ENCODE results near the gene C16orf96. TPM values are rescaled to one million over a fixed set of nuclear protein-coding genes. Genes with fewer than 3 reads are reported as not detected.
A peak's percentile ranks its signal among the peaks of the same experiment; 100 is the strongest.

Gene C16orf96
- total RNA-seq, 3 donors from 2014 or later = not detected

GRCh38 chr16:4625560-4626159, 69.5 kb downstream of the C16orf96 start:
- no peak for TF ChIP-seq CTCF (IDR thresholded peaks at IDR 0.05)
- intact Hi-C loops (cut with DNase I, micrococcal nuclease) = no loop called here
- no peaks in the 10 kb centered on the region for H3K36me3 ChIP-seq (ENCODE audit: low read depth)
- peak; percentile 22 for ATAC-seq
- DNase-seq = no peak
- H3K4me3 ChIP-seq = peak overlapping the region; percentile 87
- H3K4me1 ChIP-seq (ENCODE audit: low read depth) = peaks cover 13% of the 10 kb centered on the region
- H3K9me3 ChIP-seq = no peaks in the 10 kb centered on the region

- Histone ChIP-seq H3K4me1 (ENCODE audit: low read depth) (peaks cover 13% of the 10 kb centered on the region), H3K9me3 (peaks cover 4% of the 10 kb centered on the region), H3K36me3 (ENCODE audit: low read depth) (no peaks in the 10 kb centered on the region), H3K4me3 (no peak overlapping the region)
- DNase-seq (no peak), ATAC-seq (no peak)
- no peak for TF ChIP-seq CTCF (IDR thresholded peaks at IDR 0.05)
- intact Hi-C loops (cut with DNase I, micrococcal nuclease) = no loop called here
Observed at GRCh38 chr16:4626396-4626795, 70.3 kb downstream of the C16orf96 start.

- ATAC-seq = no peak
- DNase-seq = no peak
- Histone ChIP-seq H3K9me3 (peaks cover 6% of the 10 kb centered on the region), H3K4me3 (no peak overlapping the region), H3K36me3 (ENCODE audit: low read depth) (no peaks in the 10 kb centered on the region), H3K4me1 (ENCODE audit: low read depth) (peaks cover 13% of the 10 kb centered on the region)
- intact Hi-C loops (cut with DNase I, micrococcal nuclease) = no loop called here
- no peak for TF ChIP-seq CTCF (IDR thresholded peaks at IDR 0.05)
Observed at GRCh38 chr16:4628283-4628682, 72.1 kb downstream of the C16orf96 start.

GRCh38 chr16:4631444-4631843, 75.3 kb downstream of the C16orf96 start:
- no peak for DNase-seq
- Histone ChIP-seq H3K9me3 (peaks cover 6% of the 10 kb centered on the region), H3K4me3 (no peak overlapping the region), H3K36me3 (ENCODE audit: low read depth) (no peaks in the 10 kb centered on the region), H3K4me1 (ENCODE audit: low read depth) (peaks cover 4% of the 10 kb centered on the region)
- no peak for ATAC-seq
- intact Hi-C loops (cut with DNase I, micrococcal nuclease) = no loop called here
- no peak for TF ChIP-seq CTCF (IDR thresholded peaks at IDR 0.05)

- no peak for ATAC-seq
- H3K36me3 ChIP-seq (ENCODE audit: low read depth) = no peaks in the 10 kb centered on the region
Observed at GRCh38 chr16:4633910-4634635, 77.9 kb downstream of the C16orf96 start.

More at GRCh38 chr16:4633910-4634635, 77.9 kb downstream of the C16orf96 start:
- no peaks in the 10 kb centered on the region for H3K4me1 ChIP-seq (ENCODE audit: low read depth)
- intact Hi-C loops (cut with DNase I, micrococcal nuclease) = no loop called here
- TF ChIP-seq CTCF (IDR thresholded peaks at IDR 0.05) = no peak
- no peak for DNase-seq
- H3K4me3 ChIP-seq = no peak overlapping the region
- H3K9me3 ChIP-seq = peaks cover 6% of the 10 kb centered on the region
